Body of pancreas (tissue), 4 donors: ENCODE data around the gene ZSWIM1. TPM values are rescaled to one million over a fixed set of nuclear protein-coding genes. Genes with fewer than 3 reads are reported as not detected.

ENCODE experiments used
- ATAC-seq: fragments of 150-250 bp; one replicate; pipeline ENCODE4 v1.9.1; 2016
- DNase-seq, 4 donors: peaks; one replicate each; pipeline ENCODE4 v3.0.0-alpha.2; 2019
- H3K27ac ChIP-seq, 4 donors: fragments of 200-600 bp; sonication (generic); 1 replicate in 3 of 4; 2 replicates in 1 of 4; pipeline versions ENCODE4 v1.5.1 to v1.6.1; 2016 to 2019; ENCODE audit warnings: mild to moderate bottlenecking in 1 of 4, mixed read lengths in 1 of 4, moderate library complexity in 1 of 4
- H3K27me3 ChIP-seq, 2 donors: fragments of 200-600 bp; sonication (generic); one replicate each; pipeline ENCODE4 v1.6.0; 2016; ENCODE audit warnings: mild to moderate bottlenecking in 1 of 2
- H3K36me3 ChIP-seq, 2 donors: fragments of 200-600 bp; sonication (generic); replicated peaks in 1 of 2; 2 replicates each; pipeline ENCODE4 v1.5.1; 2016; ENCODE audit warnings: low read depth in 2 of 2; ENCODE audit not compliant: insufficient read depth in 1 of 2
- H3K4me1 ChIP-seq: fragments of 200-600 bp; sonication (generic); one replicate; pipeline ENCODE4 v1.6.0; 2016
- H3K4me3 ChIP-seq, 2 donors: fragments of 200-600 bp; sonication (generic); 1 replicate in 1 of 2; 2 replicates in 1 of 2; pipeline ENCODE4 v1.5.1; 2016 to 2019
- H3K9me3 ChIP-seq, 3 donors: fragments of 200-600 bp; sonication (generic); 1 replicate in 2 of 3; 2 replicates in 1 of 3; pipeline ENCODE4 v1.5.1; 2016
- CTCF ChIP-seq, 7 experiments: fragments of 450-650 bp in 4 of 7; fragments of 200-600 bp in 3 of 7; sonication (generic) in 3 of 7; IDR thresholded peaks; one replicate each; pipeline ENCODE4 v1.5.1; 2016 to 2019; ENCODE audit warnings: antibody characterized with exemption in 7 of 7
- POLR2A ChIP-seq, 3 donors: fragments of 450-650 bp; IDR thresholded peaks; one replicate each; pipeline ENCODE4 v1.6.1; 2016; ENCODE audit warnings: antibody characterized with exemption in 3 of 3, mild to moderate bottlenecking in 2 of 3
- WGBS, 2 donors: methylation state at CpG; one replicate each; pipeline ENCODE4 v1.1.5; 2017; 5-methylcytosine and 5-hydroxymethylcytosine counted together
- intact Hi-C: fragments of 100-400 bp; cut with DNase I; formaldehyde crosslinking; loops from one replicate; pipeline ENCODE4 v1.15.1; 2023
- total RNA-seq, 2 donors: library from RNA; depleted of rRNA; stranded (reverse); fragments of >200 nt; gene quantifications; one replicate each; pipeline ENCODE4 v1.1.0, GENCODE V29; 2016

ZSWIM1 gene
- total RNA-seq, 2 donors from 2014 or later = 5.2 to 7.6 TPM

DNA sequence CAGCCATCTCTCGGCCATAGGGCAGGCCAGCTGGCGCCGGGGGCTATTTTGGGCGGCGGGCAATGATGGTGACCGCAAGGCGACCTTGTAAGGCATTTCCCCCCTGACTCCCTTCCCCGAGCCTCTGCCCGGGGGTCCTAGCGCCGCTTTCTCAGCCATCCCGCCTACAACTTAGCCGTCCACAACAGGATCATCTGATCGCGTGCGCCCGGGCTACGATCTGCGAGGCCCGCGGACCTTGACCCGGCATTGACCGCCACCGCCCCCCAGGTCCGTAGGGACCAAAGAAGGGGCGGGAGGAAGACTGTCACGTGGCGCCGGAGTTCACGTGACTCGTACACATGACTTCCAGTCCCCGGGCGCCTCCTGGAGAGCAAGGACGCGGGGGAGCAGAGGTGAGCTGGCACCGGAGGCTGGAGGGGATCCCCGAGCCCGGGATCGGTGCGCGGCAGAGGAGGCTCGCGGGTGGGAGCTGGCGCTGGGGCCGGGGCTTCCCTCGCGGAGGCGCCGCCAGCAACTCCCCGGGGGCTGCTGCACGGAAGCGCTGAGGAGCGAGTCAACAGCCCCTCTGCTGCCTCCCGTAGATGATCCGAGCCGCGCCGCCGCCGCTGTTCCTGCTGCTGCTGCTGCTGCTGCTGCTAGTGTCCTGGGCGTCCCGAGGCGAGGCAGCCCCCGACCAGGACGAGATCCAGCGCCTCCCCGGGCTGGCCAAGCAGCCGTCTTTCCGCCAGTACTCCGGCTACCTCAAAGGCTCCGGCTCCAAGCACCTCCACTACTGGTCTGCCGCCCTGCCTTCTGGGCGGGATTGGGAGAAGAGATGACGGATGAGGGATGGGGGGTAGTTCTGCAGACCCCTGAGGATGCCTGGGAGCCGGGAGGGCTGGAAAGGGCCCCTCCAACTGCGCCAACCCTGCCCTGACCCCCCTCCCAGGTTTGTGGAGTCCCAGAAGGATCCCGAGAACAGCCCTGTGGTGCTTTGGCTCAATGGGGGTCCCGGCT is 10.3 kb downstream of the ZSWIM1 start, which contains the start of the genes CTSA and NEURL2:
Gene CTSA, plus strand, starts transcription at position 351 of the 999 bp plus-strand sequence. Its CDS starts 234 bp downstream, at position 585.
Gene NEURL2, minus strand, starts transcription at position 224 of the 999 bp plus-strand sequence. Its CDS starts 217 bp downstream, at position 7.
- Histone ChIP-seq H3K36me3 (peaks cover 0 to 7% of the 10 kb centered on the region in 2 donors), H3K27ac (peak within 1 kb of the TSS; percentile 65 to 80 (median 75)), H3K4me1 (peaks cover 33% of the 10 kb centered on the region), H3K9me3 (no peaks in the 10 kb centered on the region), H3K4me3 (peak within 1 kb of the TSS; percentile 86 to 90), H3K27me3 (no peaks in the 10 kb centered on the region)
- DNase-seq (peak; percentile 91 to 97 (median 94)), ATAC-seq (peak; percentile 86)
- intact Hi-C loops = loop anchor here (10.0 kb wide), 1 partner anchor 74 kb away; no protein-coding TSS in a partner anchor
- TF ChIP-seq POLR2A (IDR thresholded peaks at IDR 0.05) (peak; percentile 27 to 72 (median 67)), CTCF (IDR thresholded peaks at IDR 0.05) (no peak)
- 1 to 5% methylated on average over 6 to 78 of the region's 78 CpGs for WGBS, 2 donors

GRCh38 chr20:45892049-45892825 is 11.2 kb downstream of the ZSWIM1 start:
- ATAC-seq (no peak), DNase-seq (peak in 1 of 4 donors; percentile 29)
- Histone ChIP-seq H3K27ac (peak overlapping the region in 2 of 4 donors; percentile 72 to 78), H3K4me3 (peak overlapping the region in 1 of 2 donors; percentile 90), H3K4me1 (peaks cover 33% of the 10 kb centered on the region), H3K9me3 (no peaks in the 10 kb centered on the region), H3K27me3 (no peaks in the 10 kb centered on the region), H3K36me3 (peaks cover 0 to 7% of the 10 kb centered on the region in 2 donors)
- WGBS, 2 donors = 73 to 75% methylated on average over 9 of the region's 9 CpGs
- TF ChIP-seq POLR2A (IDR thresholded peaks at IDR 0.05) (no peak), CTCF (IDR thresholded peaks at IDR 0.05) (no peak)
- intact Hi-C loops = loop anchor here (10.0 kb wide), 1 partner anchor 73 kb away; no protein-coding TSS in a partner anchor

- TF ChIP-seq CTCF (IDR thresholded peaks at IDR 0.05) (no peak), POLR2A (IDR thresholded peaks at IDR 0.05) (no peak)
- DNase-seq (no peak), ATAC-seq (no peak)
- H3K4me3 ChIP-seq = no peak overlapping the region
- H3K36me3 ChIP-seq = peaks cover 0 to 7% of the 10 kb centered on the region in 2 donors
- 58 to 71% methylated on average over 1 to 4 of the region's 4 CpGs for WGBS, 2 donors
- H3K27me3 ChIP-seq = no peaks in the 10 kb centered on the region
- peaks cover 33% of the 10 kb centered on the region for H3K4me1 ChIP-seq
- H3K9me3 ChIP-seq = no peaks in the 10 kb centered on the region
- intact Hi-C loops = loop anchor here (10.0 kb wide), 1 partner anchor 72 kb away; no protein-coding TSS in a partner anchor
- no peak overlapping the region for H3K27ac ChIP-seq
Measured at GRCh38 chr20:45892828-45893500, 11.9 kb downstream of the ZSWIM1 start.

DNA sequence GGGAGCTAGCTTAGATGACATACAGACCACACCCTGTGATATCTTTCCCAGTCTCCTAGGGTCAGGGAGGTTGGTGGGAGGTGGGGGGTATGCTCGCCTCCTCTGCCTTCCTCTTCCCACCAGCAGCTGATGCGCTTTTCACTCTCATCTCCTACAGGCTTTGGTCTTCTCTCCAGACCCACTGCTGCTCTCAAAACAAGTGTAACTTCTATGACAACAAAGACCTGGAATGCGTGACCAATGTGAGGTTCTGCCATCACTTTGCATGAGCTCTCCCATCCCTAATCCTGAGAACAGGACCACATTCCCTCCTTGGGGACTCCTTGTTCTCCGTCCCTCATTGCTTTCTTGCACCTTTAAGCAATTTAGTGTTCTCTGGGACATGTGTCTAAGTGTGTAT is 12.8 kb downstream of the ZSWIM1 start:
- no peak for TF ChIP-seq POLR2A (IDR thresholded peaks at IDR 0.05)
- no peak for TF ChIP-seq CTCF (IDR thresholded peaks at IDR 0.05)
- H3K27me3 ChIP-seq = no peaks in the 10 kb centered on the region
- H3K9me3 ChIP-seq = no peaks in the 10 kb centered on the region
- H3K4me1 ChIP-seq = peaks cover 33% of the 10 kb centered on the region
- intact Hi-C loops = loop anchor here (10.0 kb wide), 1 partner anchor 71 kb away; no protein-coding TSS in a partner anchor
- no peak overlapping the region for H3K4me3 ChIP-seq
- peaks cover 0 to 10% of the 10 kb centered on the region in 2 donors for H3K36me3 ChIP-seq
- DNase-seq (no peak), ATAC-seq (no peak)
- WGBS, 2 donors = 88 to 96% methylated on average over 4 of the region's 4 CpGs
- H3K27ac ChIP-seq = no peak overlapping the region
